CD4-positive, alpha-beta T cell treated with Interleukin-17A for 1 hour (primary cell): ENCODE results near the gene MAPK8.

Experiments used
- DNase-seq: peaks from one replicate; pipeline ENCODE4 v3.0.0-alpha.2; 2020

The MAPK8 gene

DNA sequence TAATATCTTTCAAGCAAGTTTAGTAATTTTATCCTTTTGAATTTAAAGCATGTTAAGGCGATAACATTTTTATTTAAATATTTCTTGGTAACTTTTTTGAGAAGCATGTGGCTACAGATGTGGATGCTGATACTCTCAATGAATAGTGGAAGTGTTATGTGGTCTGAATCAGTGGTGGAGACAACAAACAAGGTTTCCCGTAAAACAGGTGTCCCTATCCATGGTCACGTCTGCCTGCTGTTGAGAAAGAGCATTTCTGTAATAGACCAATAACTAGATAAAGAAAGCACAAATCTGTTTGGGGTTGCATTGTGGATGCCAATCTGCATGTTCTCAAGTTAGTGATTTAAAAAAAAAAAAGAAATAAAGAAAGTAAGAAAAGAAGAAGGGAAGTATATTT, 13.9 kb upstream of the MAPK8 start:
- no peak for DNase-seq

DNA sequence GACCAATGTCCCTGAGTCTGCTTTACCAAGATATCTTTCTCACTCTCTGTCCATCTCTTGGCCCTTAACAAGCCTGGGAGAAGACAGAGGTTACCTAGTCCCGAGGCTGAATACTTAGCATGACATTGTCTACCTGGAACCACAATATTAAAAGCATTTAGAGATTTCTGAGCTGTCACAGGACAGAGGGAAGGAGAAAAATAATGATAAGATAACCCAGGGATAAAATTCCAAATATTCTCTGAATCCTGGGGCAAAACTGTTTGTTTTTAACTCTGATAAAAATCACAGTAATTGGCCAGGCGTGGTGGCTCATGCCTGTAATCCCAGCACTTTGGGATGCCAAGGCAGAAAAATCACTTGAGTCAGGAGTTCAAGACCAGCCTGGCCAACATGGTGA, 12.0 kb upstream of the MAPK8 start:
- no peak for DNase-seq

DNA sequence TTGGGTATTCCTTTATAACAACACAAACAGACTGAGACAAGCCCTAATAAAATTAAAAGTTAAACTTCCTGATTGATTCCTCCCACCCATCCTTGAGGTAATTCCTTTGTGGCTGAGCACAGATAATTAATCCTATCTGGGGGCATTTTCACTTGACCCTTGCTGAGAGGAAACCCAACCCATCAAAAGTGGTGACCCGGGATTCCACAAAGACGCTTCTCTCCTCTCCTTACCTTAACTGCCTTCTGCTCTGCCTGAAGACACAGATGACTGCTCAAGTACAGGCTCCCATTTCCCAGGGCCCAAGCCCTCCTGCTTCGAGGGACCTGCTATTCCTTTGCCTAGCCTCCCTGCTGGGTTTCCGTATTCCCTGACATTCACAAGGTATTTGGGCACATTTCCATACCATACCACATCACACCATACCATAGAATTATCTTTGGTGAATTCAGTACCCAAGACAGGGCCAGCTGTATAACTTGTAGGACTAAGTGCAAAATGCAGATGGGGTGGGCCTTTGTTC, 9.8 kb upstream of the MAPK8 start:
- DNase-seq, result no peak

DNA sequence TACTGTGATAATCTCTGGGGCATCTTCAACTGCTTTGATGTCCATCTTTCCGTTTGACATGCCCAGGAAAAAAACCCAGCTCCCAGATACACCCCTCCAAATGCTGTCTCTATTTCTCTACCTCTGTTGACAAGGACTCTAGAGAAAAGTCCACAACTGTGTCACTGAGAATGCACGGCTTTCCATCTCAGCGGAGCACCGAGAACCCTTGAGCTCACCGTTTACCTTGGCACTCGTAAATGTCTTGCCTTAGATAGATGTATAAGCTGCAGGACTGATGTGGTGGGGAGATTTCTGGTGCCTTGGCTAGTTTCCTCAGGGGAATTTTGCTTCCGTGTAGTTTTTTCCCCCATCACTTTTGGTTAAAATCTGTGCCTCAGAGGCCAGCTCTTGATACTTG, 7.4 kb upstream of the MAPK8 start:
- DNase-seq, result no peak

DNA sequence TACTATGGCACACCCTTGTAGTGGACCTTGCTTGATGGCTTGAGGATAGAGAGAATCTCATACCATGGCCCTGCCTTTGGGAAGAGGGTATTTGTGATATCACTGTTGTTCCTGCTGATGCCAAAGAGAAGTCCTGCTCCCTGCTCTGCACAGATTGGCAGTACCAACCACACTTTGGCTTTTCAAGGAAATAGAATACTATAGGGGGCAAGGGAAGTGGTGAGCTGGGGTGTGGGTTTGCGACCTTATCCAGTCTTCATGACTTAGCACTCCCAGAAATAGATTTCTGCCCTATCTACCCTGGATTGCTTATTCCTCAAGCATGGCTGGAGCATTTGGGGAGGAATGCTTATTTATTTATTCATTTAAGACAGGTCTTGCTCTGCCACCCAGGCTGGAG, 6.8 kb upstream of the MAPK8 start:
- DNase-seq, result no peak

DNA sequence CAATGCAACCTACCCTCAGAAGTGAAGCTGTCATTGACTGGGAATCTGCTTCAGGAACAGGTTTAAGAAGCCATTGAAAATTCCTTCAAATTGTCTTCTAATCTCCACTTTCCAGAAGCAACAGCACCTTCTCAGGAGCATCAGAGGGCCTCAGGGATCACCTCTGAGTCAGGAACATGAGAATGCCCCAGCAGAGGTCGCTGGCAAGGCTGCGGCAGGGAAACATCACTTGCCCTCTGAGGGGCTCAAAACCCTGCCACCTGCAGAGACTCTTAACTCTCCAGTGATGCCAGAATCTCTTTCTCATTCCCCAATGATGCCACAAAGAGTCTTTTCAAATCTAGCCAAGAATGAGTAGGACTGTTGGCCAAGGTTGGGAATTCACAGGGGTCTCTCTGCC, 5.9 kb upstream of the MAPK8 start:
- DNase-seq, result no peak

DNA sequence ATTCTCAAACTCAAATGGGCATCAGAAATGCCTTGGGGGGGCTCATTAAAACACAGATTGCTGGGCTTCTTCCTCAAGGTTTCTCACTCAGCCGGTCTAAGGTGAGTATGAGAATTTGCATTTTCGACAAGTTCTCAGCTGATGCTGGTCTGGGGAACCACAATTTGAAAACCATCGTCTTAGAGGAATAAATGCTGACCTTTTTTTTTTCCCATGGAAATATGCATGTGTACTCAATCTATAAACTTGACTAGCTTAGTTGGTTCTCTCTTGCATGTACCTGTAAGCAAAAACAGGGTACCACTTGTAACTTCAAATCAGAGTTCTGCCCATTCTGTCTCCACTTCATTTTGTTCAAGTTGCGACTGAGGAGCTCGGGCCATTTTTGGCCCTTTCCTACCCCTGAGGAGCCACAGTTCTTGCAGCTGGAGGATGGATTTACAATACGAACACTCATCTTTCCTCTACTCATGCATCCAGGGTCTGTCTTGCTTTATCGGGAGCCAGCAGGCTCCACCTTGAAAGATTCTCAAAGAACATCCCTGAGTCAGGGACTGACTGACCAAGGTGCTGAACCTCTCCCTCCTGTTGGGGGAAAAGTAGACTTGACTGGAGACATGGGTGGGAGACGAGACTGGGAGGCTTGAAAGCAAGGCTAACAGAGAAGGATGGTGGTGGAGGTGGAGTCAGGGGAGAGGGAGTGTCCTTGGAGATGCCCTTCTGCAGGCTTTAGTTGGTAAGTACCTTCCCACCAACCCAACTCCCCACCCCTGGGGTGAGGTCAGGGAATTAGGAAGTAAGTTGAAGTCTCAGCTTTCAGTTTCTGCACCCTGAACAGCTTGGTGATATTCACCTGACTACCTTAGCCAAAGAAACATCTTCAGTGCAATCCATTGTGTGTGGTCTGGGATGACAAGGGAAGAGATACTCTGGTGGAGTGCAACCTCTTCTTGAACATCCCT, 3.7 kb upstream of the MAPK8 start:
- no peak for DNase-seq

DNA sequence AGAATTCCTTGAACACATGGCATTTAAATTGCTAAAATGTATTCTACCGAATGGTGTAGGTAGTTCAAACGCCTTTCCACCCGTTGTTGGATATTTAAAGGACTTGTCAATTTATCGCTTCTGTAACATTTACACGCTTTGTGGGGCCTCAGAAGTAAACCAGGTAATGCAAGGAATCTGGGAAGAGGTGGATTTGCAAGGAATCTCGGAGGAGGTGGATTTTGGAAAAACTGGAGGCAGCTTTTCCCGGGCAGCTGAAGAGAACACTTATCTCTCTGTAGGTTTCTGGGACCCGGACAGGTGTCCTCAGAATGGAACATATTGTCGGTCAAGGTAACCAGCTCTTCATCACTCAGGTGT, 592 bp upstream of the MAPK8 start:
- DNase-seq, result no peak

DNA sequence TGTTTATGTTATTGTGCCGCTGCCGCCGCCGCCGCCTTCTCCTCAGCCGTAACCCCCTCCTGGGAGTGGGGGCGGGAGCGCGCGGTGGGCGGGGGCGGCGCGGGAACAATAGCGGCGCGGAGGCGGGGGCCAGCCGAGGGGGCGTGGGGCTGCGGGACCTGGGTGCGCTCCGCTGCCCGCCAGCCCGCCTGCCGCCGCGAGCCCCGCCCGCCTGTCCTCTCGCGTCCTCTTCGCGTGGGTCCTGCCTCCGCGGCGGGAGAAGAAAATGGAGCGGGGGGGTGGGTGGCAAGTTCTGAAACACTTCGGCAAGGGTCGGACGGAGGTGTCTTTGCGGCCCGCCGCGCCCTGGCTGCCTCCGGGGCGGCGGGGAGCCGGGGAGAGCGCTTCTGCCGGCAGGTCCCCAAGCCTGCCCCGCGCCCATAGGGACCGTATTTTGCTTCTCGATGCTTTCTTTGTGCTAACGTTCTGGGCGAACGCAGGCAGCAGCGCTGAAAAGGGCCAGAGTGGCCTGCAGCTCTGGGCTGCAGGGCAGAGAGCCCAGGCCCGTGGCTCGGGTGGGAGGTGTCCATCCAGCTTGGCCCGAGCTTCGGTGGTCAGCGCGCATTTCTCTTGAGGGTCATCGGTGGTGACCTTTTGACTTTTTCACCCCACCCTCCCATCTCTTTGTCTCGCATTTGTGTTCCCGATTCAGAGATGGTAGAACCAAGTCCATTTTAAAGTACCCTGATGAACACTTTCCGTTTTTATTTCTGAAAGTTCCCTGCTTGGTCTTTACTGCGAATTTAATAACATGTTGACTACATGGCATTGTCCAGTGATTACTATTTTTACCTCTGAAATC, 613 bp downstream of the MAPK8 start:
- DNase-seq, result peak; percentile 80

DNA sequence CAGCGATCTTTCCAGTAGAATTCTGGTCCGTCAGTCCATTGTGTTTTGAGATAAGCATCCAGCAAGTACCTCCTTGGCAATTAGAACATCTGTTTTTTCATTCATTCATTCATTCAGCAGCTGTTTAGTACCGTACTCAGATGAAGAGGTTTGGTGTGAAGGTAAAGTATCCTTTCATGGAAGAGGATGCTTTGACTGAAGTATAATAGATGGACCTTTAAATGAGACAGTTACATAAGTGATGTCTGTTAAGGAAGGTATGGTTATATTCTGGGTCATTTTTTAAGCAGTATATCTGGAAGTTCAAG, 1.2 kb downstream of the MAPK8 start:
- no peak for DNase-seq

DNA sequence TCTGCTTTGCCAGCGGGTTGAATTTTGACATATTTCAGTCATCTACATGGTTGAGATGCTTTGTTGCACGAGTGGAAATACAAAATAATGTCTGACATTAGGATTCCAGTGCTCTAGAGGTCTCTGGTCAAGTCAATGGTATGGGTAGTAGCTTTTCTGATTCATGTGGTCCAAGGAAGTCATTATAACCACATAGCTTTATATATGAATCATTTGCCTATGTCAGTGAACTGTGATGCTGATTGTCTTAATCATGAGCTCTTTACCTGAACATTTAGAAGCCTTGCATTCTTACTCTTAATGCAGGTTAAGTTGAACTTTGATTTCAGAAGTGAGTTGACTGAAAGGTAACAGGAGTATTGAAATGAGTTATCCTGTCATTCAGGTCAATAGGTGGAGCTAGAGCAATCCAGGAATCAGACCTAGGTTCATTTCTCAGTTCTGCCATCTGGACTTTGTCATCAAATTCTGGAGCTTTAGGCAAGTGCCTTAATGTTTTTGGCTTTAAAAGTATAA, 3.3 kb downstream of the MAPK8 start:
- peak; percentile 26 for DNase-seq

DNA sequence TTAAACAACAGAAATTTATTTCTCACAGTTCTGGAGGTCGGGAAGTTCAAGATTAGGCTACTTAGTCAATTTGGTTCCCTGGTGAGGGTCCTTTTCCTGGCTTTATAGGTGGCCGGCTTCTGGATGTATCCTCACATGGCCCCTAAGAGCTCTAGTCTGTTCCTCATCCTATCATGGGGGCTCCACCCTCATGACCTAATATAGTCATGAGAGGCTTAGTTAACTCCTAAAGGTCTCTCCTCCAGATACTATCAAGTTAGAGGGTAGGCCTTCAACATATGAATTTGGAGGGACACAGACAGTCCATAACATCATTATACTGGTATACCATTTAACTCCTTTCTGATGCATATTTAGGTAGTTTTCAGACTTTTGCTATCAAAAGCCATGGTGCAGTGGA, 7.6 kb downstream of the MAPK8 start:
- no peak for DNase-seq

DNA sequence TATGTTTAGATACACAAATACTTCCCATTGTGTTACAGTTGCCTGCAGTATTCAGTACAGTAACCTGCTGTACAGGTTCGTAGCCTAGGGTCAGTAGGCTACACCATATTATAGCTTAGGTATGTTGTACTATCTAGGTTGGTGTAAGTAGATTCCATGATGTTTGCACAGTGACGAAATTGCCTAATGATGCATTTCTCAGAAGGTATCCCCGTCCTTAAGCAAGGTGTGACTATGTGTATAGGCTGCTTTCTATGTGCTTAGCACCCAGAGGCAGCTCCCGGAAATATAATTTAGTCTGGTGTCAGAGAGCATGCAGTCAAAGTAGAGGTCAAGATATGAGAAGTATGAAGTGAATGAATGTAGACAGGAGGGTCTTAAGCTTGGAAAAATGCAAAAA, 9.8 kb downstream of the MAPK8 start:
- DNase-seq, result no peak

DNA sequence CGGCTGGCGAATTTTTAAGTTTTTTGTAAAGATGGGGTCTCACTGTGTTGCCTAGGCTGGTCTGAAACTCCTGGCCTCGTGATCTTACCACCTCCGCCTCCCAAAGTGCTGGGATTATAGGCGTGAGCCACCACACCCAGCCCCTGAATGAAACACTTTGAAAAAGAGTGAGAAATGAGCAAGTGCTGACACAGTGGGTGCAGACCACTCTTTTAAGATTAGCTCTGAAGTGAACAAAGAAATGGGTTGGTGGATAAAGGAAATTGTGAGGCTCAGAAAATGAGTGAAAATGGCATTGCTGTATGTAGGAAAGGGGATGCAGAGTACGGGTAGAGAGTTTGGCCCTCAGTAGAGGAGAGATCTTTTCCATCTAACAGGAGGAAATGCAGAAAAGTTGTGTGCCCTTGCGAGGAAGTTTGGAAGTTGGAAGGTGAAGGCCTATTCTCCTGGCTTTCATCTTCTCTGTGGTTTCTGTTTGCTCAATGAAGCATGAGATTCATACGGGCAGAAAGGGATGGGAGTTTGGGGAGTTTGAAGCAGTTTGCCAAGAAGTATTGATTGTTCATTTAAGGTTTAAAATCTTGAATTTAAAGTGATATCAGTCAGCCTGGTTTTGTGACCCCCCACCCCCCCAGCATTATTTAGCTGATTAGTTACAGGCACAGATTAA, 11.0 kb downstream of the MAPK8 start:
- no peak for DNase-seq

DNA sequence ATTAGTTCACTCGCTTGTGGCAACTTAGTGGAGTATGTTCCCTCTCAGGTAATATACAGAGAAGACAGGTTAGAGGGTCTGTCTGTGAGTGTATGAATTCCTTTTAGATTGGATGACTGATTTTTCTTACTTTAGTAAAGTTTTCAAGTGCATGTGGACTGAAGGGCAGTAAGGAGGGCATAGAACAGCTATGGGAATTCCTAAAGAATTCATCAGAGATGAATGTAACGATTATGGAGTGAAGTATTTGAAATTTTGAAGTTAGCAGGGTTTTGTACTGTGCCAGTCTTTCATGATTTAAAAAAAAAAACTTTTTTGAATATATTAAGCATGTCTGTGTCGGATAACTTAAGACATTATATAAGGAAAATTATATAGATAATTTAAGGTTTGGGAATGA, 15.5 kb downstream of the MAPK8 start:
- no peak for DNase-seq

DNA sequence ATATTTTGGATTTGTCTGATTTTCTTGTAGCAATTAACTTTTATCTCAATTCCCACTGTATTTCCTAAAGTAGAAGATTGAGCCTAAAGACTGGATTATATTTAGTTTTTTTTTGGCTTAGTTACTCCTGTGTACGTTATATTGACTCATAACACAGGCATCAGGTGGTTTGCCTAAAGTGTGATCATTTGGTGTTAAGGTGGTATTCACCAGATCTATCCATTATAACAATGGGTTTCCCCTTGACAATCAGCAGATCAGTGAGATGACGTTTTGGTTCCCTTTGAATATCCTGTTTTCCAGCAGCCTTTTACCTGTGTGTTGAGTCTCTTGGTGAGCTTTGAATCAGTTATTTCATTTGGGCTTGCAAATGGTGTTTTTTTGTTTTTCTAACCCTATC, 18.1 kb downstream of the MAPK8 start:
- no peak for DNase-seq

DNA sequence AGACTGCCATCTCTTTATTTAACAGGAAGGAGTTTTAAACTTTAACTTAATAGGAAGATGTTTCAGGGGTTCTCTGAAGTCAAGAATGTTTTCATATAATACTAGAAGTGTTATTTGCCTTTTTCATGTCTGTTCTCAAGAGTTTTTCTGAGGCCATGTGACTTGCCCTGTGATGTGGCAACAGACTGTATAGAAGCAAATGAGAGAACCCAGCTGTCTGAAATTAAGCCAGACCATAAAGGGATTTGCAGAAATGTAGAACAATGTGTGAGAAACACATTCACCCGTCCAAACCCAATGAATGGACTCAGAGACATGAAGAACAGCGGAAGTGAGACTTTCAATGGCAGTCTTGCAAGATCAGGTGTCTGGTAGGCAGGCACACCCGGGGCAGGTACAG, 23.8 kb downstream of the MAPK8 start:
- DNase-seq, result no peak

DNA sequence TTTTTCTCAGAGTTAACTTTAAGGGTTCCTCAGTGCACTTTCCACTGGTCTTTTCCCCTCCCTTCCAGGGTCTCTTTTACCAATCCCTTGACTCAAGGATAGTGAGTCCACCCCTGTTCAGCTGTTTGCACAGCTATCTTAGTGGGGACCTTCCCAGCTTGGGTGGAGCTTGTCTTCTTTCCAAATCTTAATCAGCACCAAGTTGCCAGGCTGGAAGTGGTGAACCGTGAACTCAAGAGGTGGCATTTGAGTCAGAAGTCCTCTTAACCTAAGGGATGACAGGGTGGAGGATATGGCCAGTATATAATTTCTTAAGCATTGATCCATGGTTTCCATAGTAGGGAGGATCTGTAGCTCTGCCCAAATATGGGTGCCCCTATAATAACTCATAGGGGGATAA, 25.0 kb downstream of the MAPK8 start:
- no peak for DNase-seq

DNA sequence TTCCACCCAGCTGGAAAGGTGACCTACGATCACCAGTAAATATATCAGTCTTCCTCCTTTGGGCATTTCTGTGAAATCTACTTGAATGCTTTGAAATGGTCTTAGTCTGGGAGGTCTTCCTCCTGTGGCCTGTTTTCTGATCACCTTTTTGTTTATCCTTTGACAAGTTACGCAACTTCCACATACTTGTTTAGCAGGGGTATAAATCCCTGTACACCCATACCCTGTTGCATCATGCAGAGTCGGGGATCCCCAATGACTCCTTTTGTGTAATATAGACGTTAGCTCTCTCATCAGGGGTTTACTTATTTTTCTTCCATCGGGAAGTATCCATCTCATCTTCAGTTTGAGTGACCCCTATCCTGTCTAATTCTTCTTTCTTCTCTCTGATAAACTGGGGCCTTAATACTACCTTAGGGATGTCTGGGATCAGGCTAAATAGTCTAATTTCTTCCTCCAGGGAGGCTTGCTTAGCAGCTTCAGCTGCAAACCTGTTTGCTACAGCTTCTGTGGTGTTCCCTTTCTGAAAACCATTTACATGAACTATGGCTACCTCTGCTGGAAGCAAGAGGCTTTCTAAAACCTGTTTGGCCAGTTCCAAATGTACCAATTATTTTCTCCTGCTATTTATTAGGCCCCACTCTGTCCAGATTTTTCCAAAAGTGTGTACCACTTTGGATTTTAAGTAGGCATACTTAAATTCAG, 25.8 kb downstream of the MAPK8 start:
- no peak for DNase-seq

DNA sequence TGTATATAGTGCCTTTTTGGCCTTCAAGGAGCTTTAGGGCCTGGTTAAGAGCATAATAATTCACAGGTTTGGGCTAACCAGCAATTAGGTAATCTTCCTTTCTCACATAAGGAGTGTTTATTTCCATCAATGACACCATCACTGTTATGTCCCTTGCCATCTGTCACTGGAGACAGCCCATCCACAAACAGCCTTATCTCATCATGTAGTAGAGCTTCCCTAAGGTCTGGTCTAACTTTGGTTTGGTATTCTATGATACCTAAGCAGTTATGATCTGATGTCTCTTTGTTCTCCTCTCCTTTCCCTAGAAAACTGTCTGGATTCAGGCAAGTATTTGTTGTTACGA, 26.4 kb downstream of the MAPK8 start:
- DNase-seq, result no peak

DNA sequence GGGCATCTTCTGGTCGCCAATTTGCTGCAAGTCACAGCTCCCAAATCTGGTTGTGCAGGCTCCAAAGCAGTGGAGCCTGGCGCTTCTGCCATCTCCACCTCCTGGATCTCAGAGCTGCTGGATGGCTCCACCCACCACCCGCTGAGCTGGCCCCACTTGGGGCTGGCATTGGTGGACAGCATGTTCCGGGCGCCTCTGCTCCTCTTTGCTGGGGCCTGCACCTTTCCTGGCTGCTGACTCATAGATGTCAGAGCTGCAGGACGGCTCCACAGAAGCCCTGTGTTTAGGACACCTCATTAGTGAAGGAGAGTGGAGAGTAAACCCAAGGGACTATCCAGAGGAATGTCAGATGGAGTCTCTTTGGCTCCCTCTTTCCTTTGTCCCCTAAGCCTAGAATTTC, 27.4 kb downstream of the MAPK8 start:
- DNase-seq, result no peak

DNA sequence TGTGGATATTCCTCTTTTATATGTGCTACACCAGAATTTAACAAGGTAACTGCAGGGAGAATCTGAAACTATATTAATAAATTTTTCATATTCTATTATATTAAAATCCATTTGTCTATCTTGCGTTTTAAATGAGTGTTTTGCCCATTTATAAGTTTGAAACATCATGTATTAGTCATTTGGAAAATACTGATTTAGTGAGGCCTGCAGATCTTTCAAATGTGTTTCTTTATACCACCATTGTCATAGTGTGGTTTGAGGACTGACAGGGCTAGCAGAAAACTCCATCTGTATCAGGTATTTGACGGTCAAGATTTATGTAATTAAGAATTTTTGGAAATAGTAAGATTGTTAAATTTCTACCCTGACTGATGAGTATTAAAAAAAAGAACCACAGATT, 29.3 kb downstream of the MAPK8 start:
- DNase-seq, result no peak
